Measurements from ENCODE around the gene LEFTY2. TPM values are rescaled to one million over a fixed set of nuclear protein-coding genes. Genes with fewer than 3 reads are reported as not detected.

Gene LEFTY2
- under 0.01 TPM in 1 of 2 replicates, not detected in the other for total RNA-seq

GRCh38 chr1:225941187-225941941 lies at the start of gene LEFTY2:
Gene LEFTY2, minus strand, starts transcription at chr1:225941220. Its CDS starts 80 bp downstream, at chr1:225941140.

GRCh38 chr1:225923692-225924555 lies 17.1 kb downstream of the LEFTY2 start, which contains the start of gene PYCR2:
Gene PYCR2, minus strand, starts transcription at chr1:225924250. Its CDS starts 140 bp downstream, at chr1:225924110.

GRCh38 chr1:225888898-225889601 lies 52.0 kb downstream of the LEFTY2 start, which contains the start of gene LEFTY1:
Gene LEFTY1, minus strand, starts transcription at chr1:225889146. Its CDS starts 80 bp downstream, at chr1:225889066.

Other genes starting within 250 kb of the LEFTY2 start
- gene SRP9, start 163.4 kb downstream of the LEFTY2 start, total RNA-seq = 213 and 244 TPM in 2 replicates
- gene EPHX1, start 131.1 kb downstream of the LEFTY2 start, total RNA-seq = 14.8 and 23.7 TPM in 2 replicates
- gene TMEM63A, start 58.8 kb downstream of the LEFTY2 start, total RNA-seq = 9.4 and 19.4 TPM in 2 replicates
- not detected in 2 replicates for gene LEFTY1, start 52.1 kb downstream of the LEFTY2 start, total RNA-seq
- gene PYCR2, start 17.0 kb downstream of the LEFTY2 start, total RNA-seq = 38.6 and 48.1 TPM in 2 replicates
- gene SDE2, start 58.1 kb upstream of the LEFTY2 start, total RNA-seq = 29.3 and 38.2 TPM in 2 replicates
- gene H3-3A, start 121.5 kb upstream of the LEFTY2 start, total RNA-seq = 85.4 and 165 TPM in 2 replicates
- 95.6 and 109 TPM in 2 replicates for gene ACBD3, start 245.5 kb upstream of the LEFTY2 start, total RNA-seq